Colonic mucosa (tissue), 4 donors: ENCODE results near the gene ARCN1. TPM values are rescaled to one million over a fixed set of nuclear protein-coding genes. Genes with fewer than 3 reads are reported as not detected.

ENCODE experiments used
- DNase-seq: peaks from one replicate; pipeline ENCODE4 v3.0.0-alpha.2; 2020
- H3K27ac ChIP-seq: fragments of 200-600 bp; one replicate; pipeline ENCODE4 v1.8.0; 2021
- H3K27me3 ChIP-seq: fragments of 200-600 bp; one replicate; pipeline ENCODE4 v1.8.0; 2021
- H3K36me3 ChIP-seq: fragments of 200-600 bp; one replicate; pipeline ENCODE4 v1.8.0; 2021
- H3K4me1 ChIP-seq: fragments of 200-600 bp; one replicate; pipeline ENCODE4 v1.8.0; 2021; ENCODE audit warnings: mild to moderate bottlenecking
- H3K4me3 ChIP-seq: fragments of 200-600 bp; one replicate; pipeline ENCODE4 v1.8.0; 2021
- H3K9ac ChIP-seq, 2 donors: one replicate each; pipeline ENCODE4 v1.7.0; 2013; ENCODE audit warnings: control low read depth in 2 of 2, low read depth in 2 of 2, low read length in 2 of 2
- H3K9me3 ChIP-seq: fragments of 200-600 bp; one replicate; pipeline ENCODE4 v1.8.0; 2021
- intact Hi-C: fragments of 100-400 bp; cut with DNase I; formaldehyde crosslinking; loops from one replicate; pipeline ENCODE4 v1.14.1; 2022
- total RNA-seq, 2 donors: library from RNA; stranded (reverse); fragmentation: NEBNext Ultra II Directional in 1 of 2; extraction: Animal tissue kit (Norgen Biotek cat#: 25700) in 1 of 2; gene quantifications; one replicate each; pipeline ENCODE4 v1.2.1, GENCODE V29; 2021
- TF ChIP-seq, protein P1 (sequence below): fragments of 200-600 bp; IDR thresholded peaks from one replicate; pipeline ENCODE4 v1.8.0; 2022; ENCODE audit warnings: antibody characterized with exemption, mild to moderate bottlenecking
- donor health status: healthy.
- donor health status: DM: no; HTN: no; CAD: no.
- donor health status: DM: no; HTN: no; CAD: no.

ARCN1 gene
- total RNA-seq, 2 donors from 2014 or later = 151 to 171 TPM

DNA sequence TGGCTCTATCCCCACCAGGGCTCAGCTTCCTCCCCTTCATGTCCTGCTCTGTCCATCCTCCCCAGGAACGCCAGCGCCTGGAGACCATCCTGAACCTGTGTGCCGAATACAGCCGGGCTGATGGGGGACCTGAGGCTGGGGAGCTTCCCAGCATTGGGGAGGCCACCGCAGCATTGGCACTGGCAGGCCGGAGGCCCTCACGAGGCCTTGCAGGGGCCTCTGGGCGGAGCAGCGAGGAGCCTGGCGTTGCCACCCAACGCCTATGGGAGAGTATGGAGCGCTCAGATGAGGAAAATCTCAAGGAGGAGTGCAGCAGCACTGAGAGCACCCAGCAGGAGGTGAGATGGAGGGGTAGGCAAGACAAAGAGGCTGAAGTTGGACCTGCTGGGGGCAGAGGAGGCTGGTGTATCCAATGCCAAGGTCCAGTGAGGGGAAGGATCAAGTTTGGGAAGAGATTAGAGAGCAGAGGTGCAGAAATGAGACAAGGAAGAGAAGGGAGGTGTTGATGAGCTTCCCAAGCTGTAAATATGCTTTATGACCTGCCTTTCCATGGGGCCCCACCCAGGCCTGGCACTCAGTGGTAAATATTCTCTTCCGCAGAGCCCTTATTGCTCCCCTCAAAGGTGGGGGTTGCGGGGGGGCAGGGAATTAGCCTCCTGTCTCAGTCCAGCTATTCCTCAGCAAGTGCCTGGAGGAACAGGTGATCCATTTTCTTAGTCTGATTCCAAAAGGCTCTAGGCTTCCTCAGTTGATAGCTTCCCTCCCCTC, 59.1 kb downstream of the ARCN1 start:
- peaks cover 19% of the 10 kb centered on the region for H3K4me1 ChIP-seq
- H3K4me3 ChIP-seq = no peak overlapping the region
- TF ChIP-seq, protein P1, sequence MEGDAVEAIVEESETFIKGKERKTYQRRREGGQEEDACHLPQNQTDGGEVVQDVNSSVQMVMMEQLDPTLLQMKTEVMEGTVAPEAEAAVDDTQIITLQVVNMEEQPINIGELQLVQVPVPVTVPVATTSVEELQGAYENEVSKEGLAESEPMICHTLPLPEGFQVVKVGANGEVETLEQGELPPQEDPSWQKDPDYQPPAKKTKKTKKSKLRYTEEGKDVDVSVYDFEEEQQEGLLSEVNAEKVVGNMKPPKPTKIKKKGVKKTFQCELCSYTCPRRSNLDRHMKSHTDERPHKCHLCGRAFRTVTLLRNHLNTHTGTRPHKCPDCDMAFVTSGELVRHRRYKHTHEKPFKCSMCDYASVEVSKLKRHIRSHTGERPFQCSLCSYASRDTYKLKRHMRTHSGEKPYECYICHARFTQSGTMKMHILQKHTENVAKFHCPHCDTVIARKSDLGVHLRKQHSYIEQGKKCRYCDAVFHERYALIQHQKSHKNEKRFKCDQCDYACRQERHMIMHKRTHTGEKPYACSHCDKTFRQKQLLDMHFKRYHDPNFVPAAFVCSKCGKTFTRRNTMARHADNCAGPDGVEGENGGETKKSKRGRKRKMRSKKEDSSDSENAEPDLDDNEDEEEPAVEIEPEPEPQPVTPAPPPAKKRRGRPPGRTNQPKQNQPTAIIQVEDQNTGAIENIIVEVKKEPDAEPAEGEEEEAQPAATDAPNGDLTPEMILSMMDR = no peak
- H3K36me3 ChIP-seq = no peaks in the 10 kb centered on the region
- intact Hi-C loops = no loop called here
- no peaks in the 10 kb centered on the region for H3K27me3 ChIP-seq
- peak overlapping the region; percentile 13 to 86 for H3K9ac ChIP-seq
- H3K9me3 ChIP-seq = no peaks in the 10 kb centered on the region
- H3K27ac ChIP-seq = peak overlapping the region; percentile 85
- peak; percentile 87 for DNase-seq

DNA sequence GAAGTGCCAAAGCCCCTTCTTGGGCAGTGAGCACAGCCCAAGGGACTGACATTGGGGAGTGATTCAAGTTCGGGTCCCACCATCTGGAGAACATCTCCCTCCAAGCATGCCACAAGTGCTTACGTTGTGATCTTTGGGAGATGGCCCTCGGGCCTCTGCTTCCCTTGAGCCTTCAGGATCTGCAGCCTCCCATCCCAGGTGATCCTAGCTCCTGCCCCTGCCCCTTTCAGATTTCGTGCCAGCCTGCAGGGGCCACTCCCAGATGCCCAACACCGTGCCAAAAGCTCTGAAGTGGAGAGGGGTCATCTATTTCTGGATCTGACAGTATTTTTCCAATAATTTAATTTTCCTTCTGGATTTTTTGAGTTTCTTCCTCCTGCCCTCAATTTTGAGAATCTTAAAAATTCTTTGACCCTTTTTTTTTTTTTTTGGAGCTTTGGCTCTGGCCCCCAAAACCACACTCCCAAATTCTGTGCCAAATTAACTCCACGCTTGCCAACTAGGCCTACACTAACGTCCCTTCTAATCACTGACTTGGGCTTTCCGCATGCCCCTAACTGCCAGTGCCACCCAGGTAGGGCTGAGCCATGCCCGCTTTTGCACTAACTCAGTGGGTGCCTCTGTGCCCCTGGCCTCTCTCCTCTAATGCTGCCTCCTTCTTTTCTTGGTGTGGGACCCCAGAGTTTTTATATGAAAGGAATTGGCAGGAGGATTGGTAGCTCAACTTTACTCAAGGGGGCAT, 60.5 kb downstream of the ARCN1 start:
- Histone ChIP-seq H3K9ac (no peak overlapping the region), H3K27ac (no peak overlapping the region), H3K9me3 (no peaks in the 10 kb centered on the region), H3K4me3 (no peak overlapping the region), H3K4me1 (peaks cover 19% of the 10 kb centered on the region), H3K36me3 (no peaks in the 10 kb centered on the region), H3K27me3 (no peaks in the 10 kb centered on the region)
- no peak for DNase-seq
- intact Hi-C loops = no loop called here
- TF ChIP-seq, protein P1 = no peak

DNA sequence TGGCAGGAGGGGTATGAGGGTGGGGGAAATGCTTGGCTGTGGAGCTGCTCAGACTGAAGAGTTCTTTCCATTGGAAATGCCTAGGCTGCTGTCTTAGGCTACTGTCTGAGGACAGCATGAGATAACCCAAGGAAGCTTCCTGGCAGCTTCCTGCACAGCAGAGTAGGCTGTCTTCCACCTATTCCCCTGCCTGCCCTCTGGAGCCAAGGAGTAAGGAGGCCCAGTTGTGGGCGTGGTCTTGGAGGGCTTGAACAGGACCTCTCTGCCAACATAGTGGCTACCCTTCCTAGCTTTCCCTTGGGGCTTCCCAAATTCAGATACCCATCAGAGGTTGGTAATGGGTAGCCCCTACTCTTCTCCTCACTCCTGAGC, 61.1 kb downstream of the ARCN1 start:
- Histone ChIP-seq H3K9ac (peak overlapping the region in 1 of 2 donors; percentile 48), H3K4me3 (no peak overlapping the region), H3K4me1 (peaks cover 19% of the 10 kb centered on the region), H3K9me3 (no peaks in the 10 kb centered on the region), H3K27ac (no peak overlapping the region), H3K27me3 (no peaks in the 10 kb centered on the region), H3K36me3 (no peaks in the 10 kb centered on the region)
- no peak for DNase-seq
- TF ChIP-seq, protein P1 = no peak
- intact Hi-C loops = no loop called here

DNA sequence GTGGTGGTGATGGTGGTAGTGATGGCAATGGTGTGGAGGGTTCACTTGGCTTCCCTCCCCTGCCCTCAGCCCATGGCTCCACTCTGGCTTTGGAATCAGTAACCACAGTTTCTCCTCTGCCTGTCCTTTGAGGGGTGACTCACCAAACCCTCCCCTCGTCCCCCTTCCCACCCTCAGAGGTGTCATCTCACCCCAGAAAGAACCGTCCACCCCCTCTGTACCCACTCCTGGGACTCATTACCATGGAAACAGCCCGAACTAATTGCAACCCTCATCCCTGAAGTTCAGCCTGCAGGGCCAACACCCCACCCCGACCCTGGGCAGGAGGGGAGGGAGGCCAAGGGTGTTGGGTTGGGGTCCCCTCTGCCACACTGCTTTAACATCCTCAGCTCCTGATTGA, 61.8 kb downstream of the ARCN1 start:
- H3K4me3 ChIP-seq = no peak overlapping the region
- intact Hi-C loops = no loop called here
- H3K9me3 ChIP-seq = no peaks in the 10 kb centered on the region
- H3K9ac ChIP-seq = peak overlapping the region in 1 of 2 donors; percentile 48
- no peaks in the 10 kb centered on the region for H3K36me3 ChIP-seq
- H3K4me1 ChIP-seq = peaks cover 19% of the 10 kb centered on the region
- no peaks in the 10 kb centered on the region for H3K27me3 ChIP-seq
- H3K27ac ChIP-seq = no peak overlapping the region
- no peak for DNase-seq
- TF ChIP-seq, protein P1 = no peak

DNA sequence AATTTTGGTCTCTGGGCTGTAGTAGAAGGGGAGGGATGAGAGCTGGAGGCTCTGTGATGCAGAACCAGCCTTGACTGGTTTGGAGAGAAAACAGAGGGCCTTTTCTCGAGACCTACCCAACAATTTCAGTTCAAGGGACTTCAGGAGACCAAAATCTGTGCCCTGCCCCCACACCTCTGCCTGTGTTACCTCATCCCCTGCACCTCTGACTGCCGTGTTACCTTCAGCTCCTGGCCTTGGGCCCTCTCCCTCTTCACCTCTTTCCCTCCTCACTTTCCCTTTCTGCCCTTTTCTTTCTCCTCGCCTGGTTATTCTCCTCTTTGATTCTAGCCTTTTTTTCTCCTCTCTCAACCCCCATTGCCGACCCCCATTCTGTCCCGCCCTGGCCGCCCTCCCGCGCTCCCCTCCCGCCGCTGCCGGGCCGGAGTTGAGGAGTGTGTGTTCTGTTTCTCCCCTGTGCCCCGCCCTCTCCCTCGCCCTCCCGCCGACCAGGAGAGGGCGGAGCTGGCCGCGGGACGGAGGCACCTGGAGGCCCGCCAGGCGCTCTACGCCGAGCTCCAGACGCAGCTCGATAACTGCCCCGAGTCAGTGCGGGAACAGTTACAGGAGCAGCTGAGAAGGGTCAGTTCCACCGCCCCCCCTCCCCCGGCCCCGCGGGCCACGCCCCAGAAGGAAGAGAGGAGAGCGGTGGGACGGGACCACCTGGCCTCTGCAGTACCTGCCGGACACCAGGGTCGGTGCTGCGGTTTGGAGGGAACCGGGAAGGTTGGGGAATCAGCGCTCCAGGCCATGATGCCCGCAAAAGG, 62.4 kb downstream of the ARCN1 start:
- intact Hi-C loops = loop anchor here (5.0 kb wide), 1 partner anchor 37 kb away; no protein-coding TSS in a partner anchor
- Histone ChIP-seq H3K27ac (no peak overlapping the region), H3K36me3 (no peaks in the 10 kb centered on the region), H3K4me1 (peaks cover 19% of the 10 kb centered on the region), H3K27me3 (no peaks in the 10 kb centered on the region), H3K4me3 (peak overlapping the region; percentile 4), H3K9ac (peak overlapping the region in 1 of 2 donors; percentile 49), H3K9me3 (no peaks in the 10 kb centered on the region)
- TF ChIP-seq, protein P1 = no peak
- DNase-seq = peak; percentile 87
